OCI-LY7 (cell line): ENCODE measurements around the gene LRRC55.

Source experiments
- CTCF ChIP-seq: fragments of 200-600 bp; sonication (generic); conservative IDR thresholded peaks from 2 replicates; pipeline ENCODE4 v1.5.1; 2014; ENCODE audit warnings: mild to moderate bottlenecking, antibody characterized with exemption, low read length, moderate library complexity, mixed read lengths
- EZH2phosphoT487 ChIP-seq: fragments of 200-600 bp; sonication (generic); IDR thresholded peaks from 2 replicates; pipeline ENCODE4 v1.6.1; 2018; ENCODE audit warnings: low read depth, borderline replicate concordance, mild to moderate bottlenecking, mixed run types, antibody characterized with exemption, low read length, moderate library complexity, mixed read lengths

GRCh38 chr11:57203359-57203758 is 21.6 kb downstream of the LRRC55 start:
- no peak for TF ChIP-seq CTCF
- TF ChIP-seq EZH2phosphoT487: no peak
